Left renal pelvis (tissue), 4 donors: ENCODE measurements around the gene B9D1. TPM values are rescaled to one million over a fixed set of nuclear protein-coding genes. Genes with fewer than 3 reads are reported as not detected.
A peak's percentile ranks its signal among the peaks of the same experiment; 100 is the strongest.

Source experiments
- DNase-seq, 4 donors: peaks; one replicate each; pipeline ENCODE4 v3.0.0-alpha.2; 2013; ENCODE audit warnings: low read depth in 4 of 4, low spot score in 3 of 4
- polyA plus RNA-seq, 4 donors: library from polyadenylated mRNA; unstranded; fragments of 120-200 nt; gene quantifications; one replicate each; pipeline ENCODE4 v1.2.1, GENCODE V29; 2013; ENCODE audit not compliant: insufficient read length in 4 of 4

Gene B9D1
- polyA plus RNA-seq, 4 donors, result 16.9 to 47.9 (median 31.1) TPM

DNA sequence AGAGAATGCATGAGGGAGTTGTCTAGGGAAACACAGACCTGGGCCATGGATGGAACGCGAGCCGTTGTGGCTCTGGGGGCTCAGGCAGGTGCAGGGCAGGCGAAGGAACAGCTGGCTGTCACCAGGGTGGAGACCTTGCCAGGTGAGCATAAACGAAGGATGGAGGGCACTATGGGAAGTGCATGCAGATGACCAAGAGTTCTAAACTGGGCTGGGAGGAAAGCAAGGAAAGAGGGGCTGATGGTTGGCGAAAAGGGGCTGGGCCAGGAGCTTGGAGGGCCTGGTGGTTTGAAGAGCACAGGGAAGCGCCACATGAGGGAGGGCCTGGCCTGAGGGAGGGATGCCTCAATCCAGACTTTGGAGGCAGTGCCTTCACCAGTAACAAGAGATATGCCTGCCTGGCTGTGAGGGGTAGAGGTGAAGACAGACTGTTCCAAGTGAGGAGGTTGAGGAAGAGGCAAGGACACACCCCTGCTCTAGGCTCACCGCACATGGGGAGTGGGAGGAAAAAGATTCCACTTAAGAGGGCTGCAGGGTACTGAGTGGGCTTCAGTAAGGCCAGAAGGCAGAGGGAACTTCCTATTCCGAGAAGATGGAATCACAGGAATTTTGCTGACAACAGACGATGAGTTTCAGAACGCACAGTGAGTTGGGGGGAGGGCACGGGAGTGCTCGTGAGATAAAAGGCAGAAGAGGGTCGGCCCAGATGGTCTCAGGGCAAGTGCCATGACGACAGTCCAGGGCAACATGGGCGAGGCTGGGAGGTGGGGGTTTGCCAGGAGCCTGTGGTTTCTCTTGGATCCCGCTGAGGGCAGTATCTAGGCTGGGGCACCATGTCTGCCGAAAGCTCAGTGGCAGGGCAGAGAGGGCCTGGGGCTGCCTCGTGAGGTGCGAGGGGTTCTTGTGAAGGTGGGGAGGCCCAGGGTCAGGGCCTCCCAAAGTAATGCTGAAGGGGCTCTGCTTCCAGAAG, 20.6 kb downstream of the B9D1 start:
- DNase-seq, result no peak

DNA sequence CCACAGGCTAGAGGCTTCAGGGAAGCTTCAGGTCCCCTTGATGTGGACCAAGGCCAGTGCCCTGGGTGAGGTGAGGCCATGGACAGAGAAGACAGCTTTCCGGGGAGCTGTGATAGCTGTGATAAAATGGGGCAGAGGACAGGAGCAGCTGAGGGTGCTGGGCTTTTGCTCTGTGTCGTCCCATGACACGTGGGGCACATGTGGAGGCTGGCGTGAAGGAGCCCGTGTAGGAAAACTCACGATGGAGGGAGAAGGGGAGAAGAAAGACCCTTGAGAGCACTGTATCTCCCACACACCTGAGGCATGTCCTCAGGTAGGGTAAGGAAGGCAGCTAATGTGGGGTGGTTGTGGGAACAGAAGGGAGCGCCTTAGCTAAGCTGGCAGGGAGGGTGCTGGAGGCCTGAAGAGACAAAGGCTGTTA, 21.3 kb downstream of the B9D1 start:
- DNase-seq, result no peak

DNA sequence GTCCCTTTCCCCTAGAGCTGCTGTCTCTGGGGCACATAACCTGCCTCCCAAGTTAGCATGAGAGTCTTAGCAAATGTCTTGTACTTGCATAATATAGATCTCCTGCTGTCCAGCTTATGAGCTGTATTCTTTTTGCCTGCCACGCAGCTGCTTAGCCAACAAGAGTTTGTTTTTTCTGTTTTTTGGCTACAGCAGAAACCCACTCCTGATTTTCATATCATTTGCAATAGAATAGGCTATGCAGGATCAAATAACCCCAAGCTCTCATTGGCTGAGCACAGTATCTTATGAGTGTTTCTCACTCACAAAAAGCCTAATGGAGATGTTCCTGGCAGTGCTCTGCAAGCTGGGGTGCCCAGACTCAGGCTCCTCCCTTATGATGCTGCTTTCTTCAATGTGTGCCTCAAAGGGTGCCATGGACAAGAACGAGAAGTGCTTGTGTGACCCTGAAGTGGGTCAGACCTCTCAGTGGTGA, 23.1 kb downstream of the B9D1 start:
- no peak for DNase-seq

DNA sequence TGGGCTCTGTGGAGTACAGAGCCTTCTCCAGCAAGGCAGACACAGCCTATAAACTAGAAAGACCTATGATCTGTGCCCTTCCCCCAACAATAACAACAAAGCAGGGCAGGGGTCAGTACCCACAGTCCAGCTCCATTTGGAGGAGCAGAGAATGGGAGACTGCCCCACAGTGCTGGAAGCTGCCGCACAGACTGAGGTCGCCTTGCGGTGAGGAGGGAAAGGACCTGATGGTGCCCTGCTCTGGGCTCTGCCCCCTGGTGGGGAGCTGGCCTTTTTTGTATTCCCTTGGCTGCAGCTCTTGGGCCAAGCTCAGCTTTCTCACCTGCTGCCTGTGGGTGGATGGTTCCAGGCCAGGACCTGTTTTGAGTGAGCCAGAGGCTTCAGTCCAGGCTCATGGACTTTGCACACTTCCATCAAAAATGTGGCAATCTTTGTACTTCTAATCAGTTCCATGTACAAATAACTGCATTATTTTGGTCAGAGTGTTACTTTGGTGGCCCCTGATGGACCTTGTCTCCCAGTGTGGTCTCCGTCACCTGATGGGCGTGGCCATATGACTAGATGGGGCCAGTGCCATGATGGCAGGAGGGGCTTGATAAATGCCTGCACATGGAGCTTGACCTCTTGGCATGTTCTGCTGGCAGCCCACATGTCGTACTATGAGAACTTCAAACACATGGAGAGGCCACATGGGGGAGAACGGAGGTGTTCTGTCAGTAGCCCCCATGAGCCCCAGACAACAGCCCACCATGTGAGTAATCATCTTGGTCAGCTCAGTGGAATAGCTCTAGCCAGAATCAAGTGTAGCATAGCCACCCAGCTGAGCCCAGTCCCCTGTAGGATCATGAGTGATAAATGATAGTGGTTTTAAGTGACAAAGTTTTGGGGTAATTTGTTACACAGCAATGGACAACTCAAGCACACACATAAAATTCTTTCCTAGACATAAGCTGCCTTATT, 24.2 kb downstream of the B9D1 start:
- peak in 1 of 4 donors; percentile 53 for DNase-seq

DNA sequence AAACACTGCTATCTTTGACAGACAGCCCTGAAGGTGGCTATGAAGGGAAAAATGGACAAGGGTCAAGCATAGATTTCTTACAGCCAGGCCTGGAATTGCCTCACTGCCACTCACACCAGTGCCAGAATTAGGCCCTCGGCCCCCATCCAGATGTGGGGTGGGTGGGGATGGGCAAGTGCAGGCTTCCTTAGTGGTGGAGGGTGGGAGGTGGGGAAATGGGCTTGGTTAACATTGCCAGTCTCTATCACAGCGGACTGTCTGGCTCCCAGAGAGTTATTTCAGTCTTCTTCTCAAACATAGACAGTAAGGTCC, 24.9 kb downstream of the B9D1 start:
- DNase-seq, result no peak

DNA sequence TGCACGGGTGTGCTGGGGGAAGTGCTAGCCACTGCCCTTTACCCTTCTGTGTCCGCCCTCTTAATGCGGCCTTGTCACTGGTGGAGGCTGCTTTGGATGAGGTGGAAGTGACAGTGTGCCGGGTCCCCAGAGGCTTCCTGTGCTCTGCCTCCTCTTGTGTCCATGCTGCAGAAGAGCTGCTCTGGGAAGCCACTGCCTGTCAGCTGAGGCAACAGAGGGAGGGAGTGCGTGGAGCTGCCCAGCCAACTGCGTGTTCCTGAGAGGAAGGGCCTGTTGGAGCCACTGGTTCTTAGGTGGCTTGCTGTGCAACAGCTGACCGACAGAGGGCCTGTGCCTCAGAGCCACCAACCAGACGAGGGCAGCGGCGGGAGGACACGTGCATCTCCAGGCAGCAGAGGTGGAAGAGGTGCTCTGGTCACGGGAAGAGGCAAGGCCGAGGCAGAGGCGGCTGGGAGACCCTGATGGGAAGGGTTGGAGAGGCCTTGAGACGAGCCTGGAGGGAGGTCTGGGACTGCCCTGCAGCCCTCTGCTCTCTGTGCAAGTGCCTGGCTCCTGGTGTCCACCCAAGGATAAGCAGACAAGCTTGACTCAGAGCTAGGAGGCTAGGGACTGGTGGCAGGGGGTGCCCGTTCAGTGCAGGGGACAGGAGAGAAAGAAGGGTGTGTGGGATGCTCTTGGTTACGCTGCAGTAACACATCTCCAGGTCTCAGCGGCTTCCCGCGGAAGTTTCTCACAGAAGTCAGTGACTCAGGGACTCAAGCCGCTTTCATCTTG, 25.4 kb downstream of the B9D1 start:
- DNase-seq, result no peak

DNA sequence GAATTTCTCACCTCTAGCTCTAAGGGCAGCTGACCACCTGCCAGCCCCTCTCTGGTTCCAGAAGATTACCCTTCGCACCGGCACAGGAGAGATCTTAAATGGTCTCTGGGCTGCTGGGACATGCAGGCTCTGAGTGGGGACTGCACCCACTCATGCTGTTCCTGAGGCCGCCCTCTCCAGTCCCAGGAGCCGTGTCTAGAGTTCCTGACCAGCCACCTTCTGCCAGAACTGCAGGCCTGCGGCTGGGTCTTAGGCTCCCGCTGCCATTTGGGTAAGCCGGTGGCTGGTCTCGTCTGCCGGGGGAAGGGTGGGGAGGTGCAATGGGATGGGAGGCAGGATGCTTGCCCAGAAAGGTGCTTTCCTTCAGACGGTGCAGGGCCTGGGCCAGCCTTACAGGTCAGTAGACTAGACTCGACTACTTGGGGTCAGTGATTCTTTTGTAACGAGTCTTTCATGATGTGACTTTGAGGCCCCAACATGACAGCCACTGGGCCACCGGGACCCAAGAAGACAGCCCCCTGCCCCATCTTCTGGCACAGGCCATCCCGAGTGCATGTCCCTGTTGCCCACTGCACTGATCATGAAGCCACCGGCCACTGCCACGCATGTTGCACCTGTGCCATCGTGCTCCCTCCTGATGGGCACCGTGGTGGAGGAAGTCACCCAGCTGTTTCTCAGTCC, 26.4 kb downstream of the B9D1 start:
- DNase-seq, result no peak

DNA sequence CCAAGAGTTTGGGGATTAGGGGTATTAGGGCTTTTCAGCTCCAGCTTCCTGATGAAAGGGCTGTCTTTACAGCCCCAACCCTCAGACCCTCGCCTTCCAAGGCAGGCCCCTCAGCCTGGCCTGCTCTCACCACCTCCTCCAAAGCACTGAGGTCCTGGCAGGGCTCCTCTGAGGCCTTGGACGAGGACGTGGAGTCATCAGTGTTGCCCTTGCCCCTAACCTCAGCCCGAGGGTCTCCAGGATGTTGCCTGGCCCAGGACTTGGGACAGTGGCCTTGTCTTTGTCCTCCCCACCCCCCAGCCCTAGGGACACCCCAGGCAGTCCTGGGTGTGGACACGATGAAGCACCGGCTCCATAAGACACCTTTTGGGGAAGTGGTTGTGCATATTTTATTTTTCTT, 28.2 kb downstream of the B9D1 start:
- no peak for DNase-seq

DNA sequence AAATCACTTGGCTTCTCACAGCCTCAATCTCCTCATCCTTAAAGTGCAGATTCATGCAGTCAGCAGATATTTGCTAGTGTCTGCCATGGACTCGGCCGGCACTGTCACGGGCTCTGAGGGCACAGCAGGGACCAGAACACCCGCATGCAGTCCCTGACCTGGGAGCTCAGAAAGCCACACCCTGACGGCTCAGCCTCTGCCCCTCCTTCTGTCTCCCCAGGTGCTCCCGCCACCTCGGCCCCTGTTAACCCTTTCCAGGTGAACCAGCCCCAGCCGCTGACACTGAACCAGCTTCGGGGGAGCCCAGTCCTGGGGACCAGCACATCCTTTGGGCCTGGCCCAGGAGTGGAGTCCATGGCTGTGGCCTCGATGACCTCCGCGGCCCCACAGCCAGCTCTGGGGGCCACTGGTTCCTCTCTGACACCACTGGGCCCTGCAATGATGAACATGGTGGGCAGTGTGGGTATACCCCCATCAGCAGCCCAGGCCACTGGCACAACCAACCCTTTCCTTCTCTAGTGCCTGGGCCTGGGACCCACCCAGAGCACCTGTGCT, 28.7 kb downstream of the B9D1 start:
- DNase-seq, result no peak

DNA sequence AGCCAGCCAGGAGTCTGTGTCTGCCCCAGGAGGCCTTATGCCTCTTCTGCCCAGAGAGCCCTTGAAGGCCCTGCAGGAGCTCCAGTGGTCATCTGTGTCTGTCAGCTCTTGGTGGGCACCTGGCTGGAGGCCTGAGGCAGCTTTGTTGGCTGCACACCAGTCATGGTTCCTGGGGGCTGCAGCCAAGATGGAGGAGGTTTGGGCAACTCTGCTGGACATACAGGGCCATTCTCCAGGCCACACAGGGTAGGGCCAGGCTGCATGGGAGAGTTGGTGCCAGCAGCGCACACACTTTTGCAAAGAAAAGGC, 29.4 kb downstream of the B9D1 start:
- DNase-seq, result no peak

DNA sequence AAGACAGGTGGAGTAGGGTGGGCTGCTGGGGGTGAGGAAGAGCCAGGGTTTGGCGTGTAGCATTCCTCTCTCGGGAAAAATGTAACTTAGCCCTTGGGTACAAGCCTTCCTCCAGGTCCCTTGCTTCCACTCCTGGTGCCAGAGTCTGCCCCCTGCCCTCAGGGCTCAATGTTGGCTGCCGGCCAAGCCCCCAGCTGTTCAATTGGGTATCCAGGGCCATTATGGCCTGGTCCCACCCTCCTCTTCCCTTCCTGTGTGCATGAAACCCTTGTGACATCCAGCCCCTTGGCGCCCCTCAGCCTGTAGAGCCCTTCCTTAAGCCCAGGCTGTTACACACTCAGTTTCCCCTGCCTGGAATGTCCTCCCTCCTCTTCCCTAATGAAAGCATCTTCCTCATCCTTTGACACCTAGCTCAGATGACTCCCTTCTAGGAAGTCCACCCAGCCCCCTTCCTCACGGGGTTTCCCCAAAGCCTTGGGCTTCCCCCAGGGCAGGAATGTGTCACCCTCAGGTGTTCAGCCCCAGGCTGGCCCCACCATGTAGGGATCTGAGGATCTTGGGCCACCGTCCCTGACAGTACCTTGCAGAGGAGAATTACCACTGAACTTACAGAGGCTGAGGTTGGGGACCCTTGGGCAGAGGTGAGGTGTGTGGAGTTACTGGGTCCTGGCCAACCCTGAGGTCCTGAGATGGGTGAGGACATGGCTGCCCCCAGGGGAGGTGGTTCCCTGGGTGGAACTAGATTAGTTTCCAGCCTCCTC, 30.0 kb downstream of the B9D1 start:
- no peak for DNase-seq

DNA sequence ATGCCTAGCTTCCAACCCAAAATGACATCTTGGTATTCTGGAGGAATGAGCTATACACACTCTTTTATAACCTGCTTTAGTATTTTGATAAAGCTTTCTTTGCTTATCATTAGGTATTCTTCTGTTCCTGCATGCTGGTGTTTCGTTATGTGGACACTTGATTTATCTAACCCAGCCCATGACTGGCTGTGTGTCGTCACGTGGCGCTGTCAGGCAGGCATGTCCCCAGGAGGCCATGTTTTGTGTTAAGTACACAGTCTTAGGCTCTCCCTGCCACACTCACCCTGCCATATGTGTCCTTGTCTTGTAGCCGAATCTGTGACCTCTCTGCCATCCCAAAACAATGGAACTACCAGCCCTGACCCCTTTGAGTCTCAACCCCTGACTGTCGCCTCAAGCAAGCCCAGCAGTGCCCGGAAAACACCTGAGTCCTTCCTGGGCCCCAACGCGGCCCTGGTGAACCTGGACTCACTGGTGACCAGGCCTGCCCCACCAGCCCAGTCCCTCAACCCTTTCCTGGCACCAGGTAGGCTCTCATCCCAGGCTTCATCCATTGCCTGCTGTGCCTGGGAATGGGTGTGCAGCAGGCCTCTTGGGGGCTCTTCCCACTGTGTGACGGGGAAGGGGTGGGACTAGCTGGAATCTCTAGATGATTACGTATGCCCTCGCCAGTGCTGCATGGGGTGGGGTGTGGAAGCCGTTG, 30.8 kb downstream of the B9D1 start:
- DNase-seq, result no peak

DNA sequence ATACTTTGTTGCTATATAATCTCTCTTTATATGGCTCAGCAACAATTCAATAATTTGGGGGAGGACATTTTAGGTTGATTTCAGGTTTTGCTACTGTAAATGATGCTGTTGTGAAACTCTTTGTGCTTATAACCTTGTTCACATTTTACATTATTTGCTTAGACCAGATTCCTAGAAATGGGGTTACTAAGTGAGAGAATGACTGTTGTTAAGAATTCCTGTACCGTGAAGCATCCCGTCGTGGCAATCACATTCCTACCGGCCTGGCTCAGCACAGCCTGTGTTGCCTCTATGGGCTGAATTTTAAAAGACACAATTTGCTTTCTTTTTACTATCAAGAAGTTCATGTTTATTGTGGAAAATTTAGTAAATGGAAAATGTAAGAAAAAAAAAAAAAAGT, 31.4 kb downstream of the B9D1 start:
- no peak for DNase-seq

DNA sequence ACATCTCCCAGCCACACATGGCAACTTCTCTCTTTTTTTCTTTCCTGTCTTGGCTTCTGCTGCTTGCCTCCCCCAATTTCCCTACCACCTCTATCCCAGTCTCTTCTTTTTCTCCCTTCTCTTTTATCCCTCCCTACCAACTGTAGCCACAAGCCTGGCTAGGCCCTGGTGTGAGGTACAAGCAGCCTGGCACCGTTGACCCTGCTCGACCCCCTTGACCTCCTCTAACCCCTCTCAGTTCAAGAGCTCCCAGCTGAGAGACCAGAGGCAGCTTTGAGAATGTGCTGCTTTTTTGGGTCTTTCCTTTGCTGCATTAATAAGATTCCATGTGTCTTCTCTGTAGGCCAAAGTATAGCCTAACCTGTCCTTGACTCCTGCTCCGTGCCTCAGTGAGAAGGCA, 32.3 kb downstream of the B9D1 start:
- no peak for DNase-seq

DNA sequence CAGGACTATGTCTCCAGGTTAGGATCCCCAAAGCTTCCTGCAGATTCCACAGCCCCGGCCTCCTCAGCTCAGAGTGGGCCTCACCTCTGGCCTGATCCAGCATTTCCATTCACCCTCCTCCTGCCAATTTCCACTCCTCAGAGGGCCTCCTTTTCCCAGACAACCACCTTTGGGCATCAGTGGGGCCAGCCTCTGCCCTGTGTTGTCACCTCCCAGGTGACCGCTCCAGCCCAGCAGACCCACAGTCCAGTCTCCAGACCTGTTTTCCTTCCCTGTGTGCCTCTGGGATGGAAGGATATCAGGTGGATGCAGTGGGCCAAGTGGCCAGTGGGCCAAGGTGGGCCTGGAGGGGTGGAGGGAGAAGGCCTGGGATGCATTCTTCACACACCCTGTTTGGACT, 32.7 kb downstream of the B9D1 start:
- DNase-seq, result no peak

DNA sequence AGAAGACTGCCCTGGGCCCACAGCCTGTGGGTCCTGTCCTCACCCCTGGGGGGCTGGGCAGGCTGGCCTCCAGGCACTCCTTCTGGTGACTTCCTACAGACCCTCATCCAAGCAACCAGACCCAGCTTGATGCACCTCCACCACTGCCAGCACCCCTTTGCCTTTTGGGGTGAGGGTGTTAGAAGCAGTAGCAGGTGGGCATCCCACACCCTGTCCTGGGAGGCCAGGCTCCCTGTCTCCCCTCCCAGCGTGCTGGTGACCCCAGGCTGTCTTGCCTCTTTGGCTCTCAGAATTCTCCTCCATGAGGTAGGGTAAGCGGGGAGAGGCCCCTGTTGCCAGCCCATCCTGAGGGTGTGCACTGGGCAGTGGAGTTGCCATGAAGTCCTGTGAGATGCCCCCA, 33.4 kb downstream of the B9D1 start:
- no peak for DNase-seq

DNA sequence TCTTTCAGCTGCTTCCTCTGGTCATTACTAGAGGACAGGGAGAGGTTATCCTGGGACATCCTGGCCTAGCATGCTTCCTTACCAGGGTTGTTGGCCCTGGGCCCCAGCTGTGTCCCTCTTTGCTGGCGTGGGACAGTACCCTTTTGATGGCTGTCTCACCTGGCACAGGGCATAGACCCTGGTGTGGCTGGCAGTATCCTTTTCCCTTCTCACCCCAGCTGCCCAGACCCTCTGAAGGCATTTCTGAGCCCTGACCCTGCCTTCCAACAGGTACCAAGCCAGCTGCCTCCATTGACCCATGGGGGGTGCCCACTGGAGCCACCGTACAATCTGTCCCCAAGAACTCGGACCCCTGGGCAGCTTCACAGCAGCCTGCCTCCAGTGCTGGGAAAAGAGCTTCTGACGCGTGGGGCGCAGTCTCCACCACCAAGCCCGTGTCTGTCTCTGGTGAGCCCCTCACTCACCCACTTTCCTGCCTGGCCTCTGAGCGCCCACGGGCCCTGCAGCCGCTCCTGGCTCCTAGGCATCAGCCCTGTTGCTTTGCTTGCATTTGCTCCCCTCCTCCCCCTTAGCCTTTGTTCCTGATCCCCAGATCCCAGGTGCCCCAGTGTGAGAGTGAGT, 34.0 kb downstream of the B9D1 start:
- DNase-seq, result no peak
